SU-DHL-6 (cell line): ENCODE measurements around the gene TTLL8.

Experiments used
- H2AFZ ChIP-seq: fragments of 200-600 bp; sonication (generic); 2 replicates; pipeline ENCODE4 v1.6.1; 2014; ENCODE audit warnings: low read depth, mild to moderate bottlenecking, moderate library complexity, mixed read lengths, antibody characterized with exemption, low read length; ENCODE audit not compliant: severe bottlenecking
- H3F3A ChIP-seq: fragments of 200-600 bp; shearing (Covaris generic); 2 replicates; pipeline ENCODE4 v1.6.0; 2016; ENCODE audit warnings: antibody characterized with exemption, mild to moderate bottlenecking; ENCODE audit not compliant: insufficient read depth
- H3K27ac ChIP-seq: fragments of 200-600 bp; sonication (generic); 2 replicates; pipeline ENCODE4 v1.5.1; 2016; ENCODE audit warnings: low read depth, mild to moderate bottlenecking, low read length, moderate library complexity, mixed read lengths
- H3K27me3 ChIP-seq: fragments of 200-600 bp; sonication (generic), shearing (Covaris generic); 2 replicates; pipeline ENCODE4 v1.6.0; 2014; ENCODE audit warnings: mild to moderate bottlenecking, low read length
- H3K36me3 ChIP-seq: fragments of 200-600 bp; sonication (generic); 2 replicates; pipeline ENCODE4 v1.6.1; 2014; ENCODE audit warnings: mild to moderate bottlenecking, low read length, mixed read lengths
- H3K4me2 ChIP-seq: fragments of 300-600, 200-600 bp; shearing (Covaris generic), sonication (generic); 2 replicates; pipeline ENCODE4 v1.6.0; 2014; ENCODE audit warnings: low read length, low read depth, mild to moderate bottlenecking; ENCODE audit not compliant: poor library complexity, severe bottlenecking
- H3K4me3 ChIP-seq: fragments of 200-600 bp; sonication (generic); 2 replicates; pipeline ENCODE4 v1.5.1; 2014; ENCODE audit warnings: antibody characterized with exemption, low read length, mild to moderate bottlenecking, mixed read lengths; ENCODE audit not compliant: insufficient read depth, poor library complexity, severe bottlenecking
- H3K79me2 ChIP-seq: fragments of 200-600 bp; sonication (generic); 2 replicates; pipeline ENCODE4 v1.6.1; 2014; ENCODE audit warnings: mild to moderate bottlenecking, low read length, moderate library complexity; ENCODE audit not compliant: insufficient read depth
- H3K9ac ChIP-seq: fragments of 200-600 bp; sonication (generic); 2 replicates; pipeline ENCODE4 v1.7.0; 2014; ENCODE audit warnings: mild to moderate bottlenecking, low read length
- H3K9me2 ChIP-seq: fragments of 200-600 bp; sonication (generic); replicated peaks from 2 replicates; pipeline ENCODE4 v1.6.1; 2014; ENCODE audit warnings: low read length; ENCODE audit not compliant: insufficient read depth
- H3K9me3 ChIP-seq: fragments of 200-600 bp; sonication (generic); 2 replicates; pipeline ENCODE4 v1.6.1; 2014; ENCODE audit warnings: low read length, mixed read lengths; ENCODE audit not compliant: insufficient read depth
- H4K20me1 ChIP-seq: fragments of 200-600 bp; sonication (generic); 2 replicates; pipeline ENCODE4 v1.6.1; 2014; ENCODE audit warnings: low read depth, mild to moderate bottlenecking, antibody characterized with exemption, low read length, moderate library complexity, mixed read lengths
- CTCF ChIP-seq: fragments of 200-600 bp; sonication (generic); IDR thresholded peaks from one replicate; pipeline ENCODE4 v1.5.1; 2017; ENCODE audit warnings: antibody characterized with exemption, mild to moderate bottlenecking, low read length, moderate library complexity; ENCODE audit not compliant: insufficient read depth, poor library complexity, severe bottlenecking
- EZH2phosphoT487 ChIP-seq: fragments of 200-600 bp; sonication (generic), shearing (Covaris generic); conservative IDR thresholded peaks from 2 replicates; pipeline ENCODE4 v1.6.1; 2018; ENCODE audit warnings: mild to moderate bottlenecking, antibody characterized with exemption, low read length, moderate library complexity, mixed read lengths

TTLL8 gene

GRCh38 chr22:49970528-49971231 lies 87.4 kb downstream of the TTLL8 start:
- peak overlapping the region; percentile 16 for H2AFZ ChIP-seq
- H3K4me2 ChIP-seq, result peak overlapping the region; percentile 54
- peak overlapping the region; percentile 50 for H3K27ac ChIP-seq
- H3K36me3 ChIP-seq, result no peaks in the 10 kb centered on the region
- no peaks in the 10 kb centered on the region for H4K20me1 ChIP-seq
- TF ChIP-seq CTCF, result no peak
- no peak for TF ChIP-seq EZH2phosphoT487
- no peaks in the 10 kb centered on the region for H3K9me3 ChIP-seq
- no peaks in the 10 kb centered on the region for H3K79me2 ChIP-seq
- peak overlapping the region; percentile 51 for H3K9ac ChIP-seq
- H3K4me3 ChIP-seq, result peak overlapping the region; percentile 42
- peaks cover 5% of the 10 kb centered on the region; the same call in 1 of the 2 replicates for H3F3A ChIP-seq
- H3K9me2 ChIP-seq, result no peaks in the 10 kb centered on the region
- H3K27me3 ChIP-seq, result no peaks in the 10 kb centered on the region

- Histone ChIP-seq H4K20me1 (no peaks in the 10 kb centered on the region), H3K4me2 (no peak overlapping the region), H3F3A (peaks cover 4% of the 10 kb centered on the region; the same call in 1 of the 2 replicates), H3K9me3 (no peaks in the 10 kb centered on the region), H3K27ac (peak overlapping the region; percentile 50), H3K9me2 (no peaks in the 10 kb centered on the region), H3K36me3 (no peaks in the 10 kb centered on the region), H3K9ac (no peak overlapping the region), H3K79me2 (no peaks in the 10 kb centered on the region), H2AFZ (no peak overlapping the region), H3K4me3 (no peak overlapping the region), H3K27me3 (no peaks in the 10 kb centered on the region)
- no peak for TF ChIP-seq CTCF
- no peak for TF ChIP-seq EZH2phosphoT487
Measured at GRCh38 chr22:49969751-49970527, 88.2 kb downstream of the TTLL8 start.

- Histone ChIP-seq H2AFZ (no peak overlapping the region), H3K4me3 (no peak overlapping the region), H3K36me3 (no peaks in the 10 kb centered on the region), H3K27ac (no peak overlapping the region), H3K79me2 (0 out of 2 replicates have a peak, but pooled peaks cover 1% of the 10 kb centered on the region), H3K9ac (no peak overlapping the region), H3K9me2 (no peaks in the 10 kb centered on the region), H3K27me3 (no peaks in the 10 kb centered on the region), H3K9me3 (no peaks in the 10 kb centered on the region), H4K20me1 (no peaks in the 10 kb centered on the region), H3F3A (peaks cover 4% of the 10 kb centered on the region; the same call in 1 of the 2 replicates), H3K4me2 (no peak overlapping the region)
- TF ChIP-seq CTCF (no peak), EZH2phosphoT487 (no peak)
Measured at GRCh38 chr22:49968831-49969661, 89.1 kb downstream of the TTLL8 start.
